ENCODE data around the gene TRDN. TPM values are rescaled to one million over a fixed set of nuclear protein-coding genes. Genes with fewer than 3 reads are reported as not detected.
A peak's percentile ranks its signal among the peaks of the same experiment; 100 is the strongest.

The TRDN gene
- total and polyA plus RNA-seq, 2 donors = 0.18 to 0.38 TPM

DNA sequence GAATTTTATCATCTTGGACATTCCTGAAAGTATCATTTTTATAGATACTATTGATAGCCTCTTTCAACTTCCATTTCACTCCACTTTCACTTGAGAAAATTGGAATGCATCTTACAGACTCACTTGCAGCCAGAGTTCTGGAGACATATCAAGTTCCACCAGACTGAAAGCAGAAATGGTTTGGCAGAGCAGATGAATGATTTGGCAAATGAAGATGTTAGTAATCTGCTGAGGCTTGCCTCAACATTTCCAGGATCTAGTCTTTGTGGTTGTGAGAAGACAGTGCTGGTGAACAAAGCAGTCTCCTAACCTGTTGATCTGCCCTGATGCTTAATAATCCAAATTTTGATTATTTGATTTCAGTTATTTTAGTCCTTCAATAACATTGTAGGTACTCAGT, 202.6 kb downstream of the TRDN start:
- no peaks in the 10 kb centered on the region for H3K27me3 ChIP-seq (ENCODE audit: control insufficient read depth in 2 of 2, insufficient read depth in 1 of 2, low read length in 1 of 2)
- H3K36me3 ChIP-seq (ENCODE audit: control insufficient read depth in 2 of 2, insufficient read depth in 2 of 2, low read length in 1 of 2) = no peaks in the 10 kb centered on the region
- peak in 1 of 9 donors; percentile 25 for DNase-seq (ENCODE audit: low read depth in 6 of 9, low spot score in 9 of 9)
- H3K4me3 ChIP-seq (ENCODE audit: low read length in 2 of 2) = no peak overlapping the region
- no peak overlapping the region for H3K27ac ChIP-seq (ENCODE audit: low read depth in 1 of 2, low read length in 1 of 2)
- no peaks in the 10 kb centered on the region for H3K4me1 ChIP-seq (ENCODE audit: control insufficient read depth in 2 of 2, insufficient read depth in 2 of 2, low read length in 2 of 2)
- H3K9me3 ChIP-seq (ENCODE audit: control insufficient read depth in 2 of 2, insufficient read depth in 1 of 2, low read length in 1 of 2) = no peaks in the 10 kb centered on the region

DNA sequence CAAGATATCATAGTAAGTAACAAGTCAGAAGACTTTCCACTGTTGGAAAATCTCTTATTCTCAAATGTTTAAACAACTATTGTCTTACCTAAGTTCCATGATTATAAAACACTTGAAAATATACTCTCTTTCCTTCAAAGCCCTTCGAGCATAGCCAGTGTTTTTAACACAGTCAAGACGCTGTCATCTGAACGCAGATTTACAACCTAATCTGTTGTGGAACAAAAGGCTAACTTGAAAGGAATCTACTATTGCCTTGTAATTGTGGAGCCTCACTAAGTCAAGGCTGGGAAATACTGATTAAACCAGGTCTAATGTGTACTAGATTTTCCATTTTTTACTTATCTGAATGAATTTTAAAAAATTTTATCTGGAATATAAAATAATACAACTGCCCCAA, 205.8 kb downstream of the TRDN start:
- WGBS = 85% methylated on average over 3 of the region's 3 CpGs
- Histone ChIP-seq H3K27ac (ENCODE audit: low read depth in 1 of 2, low read length in 1 of 2) (no peak overlapping the region), H3K4me3 (ENCODE audit: low read length in 2 of 2) (no peak overlapping the region), H3K27me3 (ENCODE audit: control insufficient read depth in 2 of 2, insufficient read depth in 1 of 2, low read length in 1 of 2) (no peaks in the 10 kb centered on the region), H3K4me1 (ENCODE audit: control insufficient read depth in 2 of 2, insufficient read depth in 2 of 2, low read length in 2 of 2) (no peaks in the 10 kb centered on the region), H3K36me3 (ENCODE audit: control insufficient read depth in 2 of 2, insufficient read depth in 2 of 2, low read length in 1 of 2) (no peaks in the 10 kb centered on the region), H3K9me3 (ENCODE audit: control insufficient read depth in 2 of 2, insufficient read depth in 1 of 2, low read length in 1 of 2) (no peaks in the 10 kb centered on the region)
- no peak for DNase-seq (ENCODE audit: low read depth in 6 of 9, low spot score in 9 of 9)

DNA sequence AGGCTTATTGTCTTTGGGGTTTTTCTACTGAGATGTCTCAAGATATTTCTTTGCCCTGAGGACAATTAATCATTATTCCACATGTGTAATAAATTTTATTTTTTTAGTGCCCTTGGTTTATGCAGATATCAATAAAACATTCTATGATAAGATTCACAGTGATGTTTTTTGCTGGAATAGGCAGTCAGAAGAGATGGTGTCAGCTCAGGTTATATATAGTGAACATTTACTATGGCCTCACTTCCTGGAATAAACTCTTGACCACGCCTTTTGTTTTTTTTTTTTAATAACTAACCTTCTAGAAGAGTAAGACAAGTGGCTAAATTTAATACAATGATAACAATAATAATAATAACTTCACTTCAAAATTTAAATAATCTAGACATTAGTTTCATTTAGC, 209.7 kb downstream of the TRDN start:
- Histone ChIP-seq H3K9me3 (ENCODE audit: control insufficient read depth in 2 of 2, insufficient read depth in 1 of 2, low read length in 1 of 2) (no peaks in the 10 kb centered on the region), H3K36me3 (ENCODE audit: control insufficient read depth in 2 of 2, insufficient read depth in 2 of 2, low read length in 1 of 2) (no peaks in the 10 kb centered on the region), H3K27me3 (ENCODE audit: control insufficient read depth in 2 of 2, insufficient read depth in 1 of 2, low read length in 1 of 2) (no peaks in the 10 kb centered on the region), H3K4me3 (ENCODE audit: low read length in 2 of 2) (no peak overlapping the region), H3K27ac (ENCODE audit: low read depth in 1 of 2, low read length in 1 of 2) (no peak overlapping the region), H3K4me1 (ENCODE audit: control insufficient read depth in 2 of 2, insufficient read depth in 2 of 2, low read length in 2 of 2) (no peaks in the 10 kb centered on the region)
- DNase-seq (ENCODE audit: low read depth in 6 of 9, low spot score in 9 of 9) = no peak
- 86% methylated on average over 1 of the region's 1 CpG for WGBS

DNA sequence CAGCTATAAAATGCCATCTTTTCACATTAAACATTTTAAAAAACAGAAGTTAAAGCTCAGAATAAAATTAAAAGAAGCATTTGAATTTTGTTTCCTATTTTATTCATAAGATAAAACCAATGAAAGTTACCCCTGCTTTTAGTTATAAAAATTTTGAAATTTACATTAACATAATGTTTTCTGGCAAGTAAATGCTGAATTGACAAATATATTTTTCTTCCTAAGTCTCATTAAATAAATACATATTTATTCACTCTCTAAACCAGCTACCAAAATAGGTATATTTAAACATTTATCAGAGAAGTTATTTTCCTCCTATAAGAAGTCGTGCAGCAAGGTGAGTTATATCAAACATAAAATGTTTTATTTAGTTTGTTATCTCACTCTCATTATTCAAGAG, 213.6 kb downstream of the TRDN start:
- DNase-seq (ENCODE audit: low read depth in 6 of 9, low spot score in 9 of 9) = no peak
- no peaks in the 10 kb centered on the region for H3K27me3 ChIP-seq (ENCODE audit: control insufficient read depth in 2 of 2, insufficient read depth in 1 of 2, low read length in 1 of 2)
- 92% methylated on average over 1 of the region's 1 CpG for WGBS
- H3K27ac ChIP-seq (ENCODE audit: low read depth in 1 of 2, low read length in 1 of 2) = no peak overlapping the region
- H3K36me3 ChIP-seq (ENCODE audit: control insufficient read depth in 2 of 2, insufficient read depth in 2 of 2, low read length in 1 of 2) = no peaks in the 10 kb centered on the region
- no peaks in the 10 kb centered on the region for H3K4me1 ChIP-seq (ENCODE audit: control insufficient read depth in 2 of 2, insufficient read depth in 2 of 2, low read length in 2 of 2)
- H3K9me3 ChIP-seq (ENCODE audit: control insufficient read depth in 2 of 2, insufficient read depth in 1 of 2, low read length in 1 of 2) = no peaks in the 10 kb centered on the region
- H3K4me3 ChIP-seq (ENCODE audit: low read length in 2 of 2) = no peak overlapping the region

DNA sequence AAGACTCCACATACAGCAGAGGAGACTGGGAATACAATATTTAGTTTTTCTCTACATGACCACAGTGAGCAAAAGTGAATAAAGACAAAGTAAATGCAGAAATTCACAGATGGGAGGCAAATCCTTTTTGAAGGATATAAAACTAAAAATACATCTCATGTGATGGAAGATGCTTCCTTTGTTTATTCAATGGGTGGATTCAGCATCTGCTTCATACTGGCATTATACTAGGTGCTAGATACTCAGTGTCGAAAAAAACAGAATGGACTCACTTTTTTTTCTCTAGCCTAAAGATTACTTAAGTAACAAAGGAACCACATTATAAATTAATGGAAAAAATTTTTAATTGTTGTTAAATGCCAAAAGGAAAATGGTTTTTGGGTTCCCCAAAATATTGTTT, 216.2 kb downstream of the TRDN start:
- 96% methylated on average over 1 of the region's 1 CpG for WGBS
- no peaks in the 10 kb centered on the region for H3K4me1 ChIP-seq (ENCODE audit: control insufficient read depth in 2 of 2, insufficient read depth in 2 of 2, low read length in 2 of 2)
- H3K36me3 ChIP-seq (ENCODE audit: control insufficient read depth in 2 of 2, insufficient read depth in 2 of 2, low read length in 1 of 2) = no peaks in the 10 kb centered on the region
- no peak overlapping the region for H3K4me3 ChIP-seq (ENCODE audit: low read length in 2 of 2)
- DNase-seq (ENCODE audit: low read depth in 6 of 9, low spot score in 9 of 9) = no peak
- no peaks in the 10 kb centered on the region for H3K9me3 ChIP-seq (ENCODE audit: control insufficient read depth in 2 of 2, insufficient read depth in 1 of 2, low read length in 1 of 2)
- no peak overlapping the region for H3K27ac ChIP-seq (ENCODE audit: low read depth in 1 of 2, low read length in 1 of 2)
- H3K27me3 ChIP-seq (ENCODE audit: control insufficient read depth in 2 of 2, insufficient read depth in 1 of 2, low read length in 1 of 2) = no peaks in the 10 kb centered on the region

DNA sequence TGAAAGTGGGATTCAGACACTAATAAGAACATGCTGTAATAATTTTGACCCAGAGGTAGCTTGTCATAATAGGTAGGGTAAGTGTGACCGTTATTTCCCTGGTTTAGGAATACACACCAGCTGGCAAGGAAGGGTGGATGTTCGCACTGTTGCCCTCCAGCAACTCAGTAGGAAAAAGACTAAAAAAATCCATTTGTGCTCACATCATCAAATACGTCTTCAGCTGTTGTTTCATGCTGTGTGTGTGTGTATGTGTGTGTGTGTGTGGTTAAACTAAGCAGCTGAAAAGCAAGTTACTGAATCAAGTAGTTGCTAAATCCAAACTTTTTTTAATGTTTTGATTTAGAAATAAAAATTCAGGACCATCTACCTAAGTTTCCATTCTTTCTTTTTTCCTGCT, 218.7 kb downstream of the TRDN start:
- H3K27me3 ChIP-seq (ENCODE audit: control insufficient read depth in 2 of 2, insufficient read depth in 1 of 2, low read length in 1 of 2) = no peaks in the 10 kb centered on the region
- no peak overlapping the region for H3K4me3 ChIP-seq (ENCODE audit: low read length in 2 of 2)
- no peaks in the 10 kb centered on the region for H3K4me1 ChIP-seq (ENCODE audit: control insufficient read depth in 2 of 2, insufficient read depth in 2 of 2, low read length in 2 of 2)
- no peaks in the 10 kb centered on the region for H3K9me3 ChIP-seq (ENCODE audit: control insufficient read depth in 2 of 2, insufficient read depth in 1 of 2, low read length in 1 of 2)
- DNase-seq (ENCODE audit: low read depth in 6 of 9, low spot score in 9 of 9) = no peak
- 95% methylated on average over 3 of the region's 3 CpGs for WGBS
- no peak overlapping the region for H3K27ac ChIP-seq (ENCODE audit: low read depth in 1 of 2, low read length in 1 of 2)
- no peaks in the 10 kb centered on the region for H3K36me3 ChIP-seq (ENCODE audit: control insufficient read depth in 2 of 2, insufficient read depth in 2 of 2, low read length in 1 of 2)

DNA sequence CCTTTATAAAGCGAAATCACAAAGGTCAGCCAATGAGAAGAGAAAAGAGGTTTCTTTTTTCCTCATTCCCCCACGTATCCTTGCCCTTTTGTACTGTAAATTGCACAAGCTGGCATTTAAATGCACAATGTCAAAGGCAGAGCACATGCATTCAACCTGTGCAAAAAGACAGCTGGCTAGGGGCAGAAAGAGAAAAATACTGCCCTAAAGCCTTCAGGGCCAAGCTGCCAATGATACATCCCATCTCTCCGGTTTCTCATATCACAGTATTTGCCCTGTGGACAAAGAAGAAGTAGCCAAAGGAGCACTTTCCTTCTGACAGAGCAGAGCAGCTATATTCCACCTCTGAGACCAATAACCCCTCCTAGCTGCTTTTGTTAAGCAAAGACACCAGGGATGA, 219.2 kb downstream of the TRDN start:
- H3K36me3 ChIP-seq (ENCODE audit: control insufficient read depth in 2 of 2, insufficient read depth in 2 of 2, low read length in 1 of 2) = no peaks in the 10 kb centered on the region
- no peak overlapping the region for H3K27ac ChIP-seq (ENCODE audit: low read depth in 1 of 2, low read length in 1 of 2)
- DNase-seq (ENCODE audit: low read depth in 6 of 9, low spot score in 9 of 9) = no peak
- H3K27me3 ChIP-seq (ENCODE audit: control insufficient read depth in 2 of 2, insufficient read depth in 1 of 2, low read length in 1 of 2) = no peaks in the 10 kb centered on the region
- WGBS = 89% methylated on average over 3 of the region's 3 CpGs
- no peak overlapping the region for H3K4me3 ChIP-seq (ENCODE audit: low read length in 2 of 2)
- H3K4me1 ChIP-seq (ENCODE audit: control insufficient read depth in 2 of 2, insufficient read depth in 2 of 2, low read length in 2 of 2) = no peaks in the 10 kb centered on the region
- no peaks in the 10 kb centered on the region for H3K9me3 ChIP-seq (ENCODE audit: control insufficient read depth in 2 of 2, insufficient read depth in 1 of 2, low read length in 1 of 2)

DNA sequence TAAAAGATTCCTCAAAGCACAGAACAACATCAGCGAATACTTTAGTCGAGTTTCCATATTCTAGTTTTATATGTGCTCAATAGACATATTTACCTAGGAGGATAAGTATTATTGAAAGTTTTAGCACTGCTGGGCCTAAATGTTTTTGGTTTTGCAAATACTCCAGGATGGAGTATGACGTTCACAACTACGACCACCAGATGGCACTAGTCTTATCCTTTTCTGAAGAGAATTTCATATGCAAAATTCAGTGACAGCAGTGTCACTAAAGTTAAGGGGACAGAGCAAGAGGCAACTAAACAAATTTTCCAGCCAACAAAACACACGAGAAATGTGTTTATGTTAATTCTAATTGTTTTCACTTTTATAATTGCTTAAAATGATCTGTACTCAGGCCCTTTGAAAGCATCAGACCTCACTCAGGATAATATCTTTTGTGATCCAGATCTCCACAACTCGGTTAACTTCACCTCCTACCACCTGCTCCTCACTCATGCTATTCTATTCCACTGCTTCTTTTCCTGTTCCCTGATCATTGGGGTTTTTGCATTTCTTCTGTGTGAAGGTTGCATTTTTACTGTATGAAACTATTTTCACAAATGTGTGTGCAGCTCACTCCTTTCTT, 220.8 kb downstream of the TRDN start:
- Histone ChIP-seq H3K4me1 (ENCODE audit: control insufficient read depth in 2 of 2, insufficient read depth in 2 of 2, low read length in 2 of 2) (no peaks in the 10 kb centered on the region), H3K27me3 (ENCODE audit: control insufficient read depth in 2 of 2, insufficient read depth in 1 of 2, low read length in 1 of 2) (no peaks in the 10 kb centered on the region), H3K4me3 (ENCODE audit: low read length in 2 of 2) (no peak overlapping the region), H3K36me3 (ENCODE audit: control insufficient read depth in 2 of 2, insufficient read depth in 2 of 2, low read length in 1 of 2) (no peaks in the 10 kb centered on the region), H3K27ac (ENCODE audit: low read depth in 1 of 2, low read length in 1 of 2) (no peak overlapping the region), H3K9me3 (ENCODE audit: control insufficient read depth in 2 of 2, insufficient read depth in 1 of 2, low read length in 1 of 2) (no peaks in the 10 kb centered on the region)
- peak in 7 of 9 donors; percentile 10 to 49 (median 22) for DNase-seq (ENCODE audit: low read depth in 6 of 9, low spot score in 9 of 9)
- 18% methylated on average over 6 of the region's 6 CpGs for WGBS

DNA sequence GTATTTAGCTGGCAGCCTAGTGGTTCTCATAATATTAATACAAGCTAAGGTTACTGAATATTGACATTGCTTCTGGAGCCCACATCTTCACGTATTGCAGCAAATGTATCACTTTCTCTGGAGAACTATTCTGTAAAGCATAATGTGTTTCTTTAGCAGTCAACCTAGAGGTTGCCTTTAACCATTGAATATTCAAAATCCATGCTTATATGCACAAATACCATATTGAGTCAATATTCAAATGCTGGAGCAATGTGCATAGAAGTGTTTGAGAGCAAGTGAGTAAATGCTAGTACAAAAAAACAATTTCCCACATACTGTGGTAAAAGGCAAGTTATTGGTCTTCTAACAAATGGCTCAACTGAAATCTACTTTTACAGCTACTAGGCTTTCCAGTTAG, 231.8 kb downstream of the TRDN start:
- 91% methylated on average over 1 of the region's 1 CpG for WGBS
- Histone ChIP-seq H3K4me3 (ENCODE audit: low read length in 2 of 2) (no peak overlapping the region), H3K27ac (ENCODE audit: low read depth in 1 of 2, low read length in 1 of 2) (no peak overlapping the region), H3K27me3 (ENCODE audit: control insufficient read depth in 2 of 2, insufficient read depth in 1 of 2, low read length in 1 of 2) (no peaks in the 10 kb centered on the region), H3K9me3 (ENCODE audit: control insufficient read depth in 2 of 2, insufficient read depth in 1 of 2, low read length in 1 of 2) (no peaks in the 10 kb centered on the region), H3K4me1 (ENCODE audit: control insufficient read depth in 2 of 2, insufficient read depth in 2 of 2, low read length in 2 of 2) (no peaks in the 10 kb centered on the region), H3K36me3 (ENCODE audit: control insufficient read depth in 2 of 2, insufficient read depth in 2 of 2, low read length in 1 of 2) (no peaks in the 10 kb centered on the region)
- no peak for DNase-seq (ENCODE audit: low read depth in 6 of 9, low spot score in 9 of 9)

DNA sequence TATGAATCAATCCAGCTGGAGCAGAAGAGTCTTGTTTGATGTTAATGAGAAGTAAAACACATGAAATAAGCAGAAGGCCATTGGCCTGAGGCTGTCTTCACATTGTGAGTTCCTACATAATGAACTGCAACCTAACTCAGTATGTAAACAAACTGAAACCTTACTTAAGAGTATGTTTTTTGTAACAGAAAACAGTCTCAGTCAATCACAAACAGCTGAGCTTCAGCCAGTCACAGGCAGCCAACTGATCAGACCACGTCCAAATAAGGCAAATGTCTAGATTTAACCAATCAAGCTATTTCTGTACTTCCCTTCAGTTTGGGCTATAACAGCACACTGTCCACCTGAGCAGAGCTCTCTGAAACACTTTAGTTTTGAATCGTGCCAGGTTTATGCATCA, 234.7 kb downstream of the TRDN start:
- 65% methylated on average over 2 of the region's 2 CpGs for WGBS
- no peaks in the 10 kb centered on the region for H3K9me3 ChIP-seq (ENCODE audit: control insufficient read depth in 2 of 2, insufficient read depth in 1 of 2, low read length in 1 of 2)
- H3K27ac ChIP-seq (ENCODE audit: low read depth in 1 of 2, low read length in 1 of 2) = no peak overlapping the region
- H3K27me3 ChIP-seq (ENCODE audit: control insufficient read depth in 2 of 2, insufficient read depth in 1 of 2, low read length in 1 of 2) = no peaks in the 10 kb centered on the region
- no peak for DNase-seq (ENCODE audit: low read depth in 6 of 9, low spot score in 9 of 9)
- H3K4me3 ChIP-seq (ENCODE audit: low read length in 2 of 2) = no peak overlapping the region
- no peaks in the 10 kb centered on the region for H3K36me3 ChIP-seq (ENCODE audit: control insufficient read depth in 2 of 2, insufficient read depth in 2 of 2, low read length in 1 of 2)
- no peaks in the 10 kb centered on the region for H3K4me1 ChIP-seq (ENCODE audit: control insufficient read depth in 2 of 2, insufficient read depth in 2 of 2, low read length in 2 of 2)

All from thymus (tissue), 11 donors.